T-helper 17 cell (primary cell): ENCODE data around the gene SCAF1. TPM values are rescaled to one million over a fixed set of nuclear protein-coding genes. Genes with fewer than 3 reads are reported as not detected.
"Not testable (repeated sequence)": the region's sequence is repeated elsewhere in the genome, so short reads cannot be mapped to it uniquely, and the experiment has no call there.

ENCODE experiments used
- ATAC-seq: fragments of 150-1000 bp; cut with Tn5 transposase; 2 replicates; pipeline ENCODE4 v1.10.0; 2021; ENCODE audit warnings: mild to moderate bottlenecking, moderate library complexity
- DNase-seq, 3 donors: peaks; one replicate each; pipeline versions ENCODE4 v3.0.0 to v3.0.0-alpha.2; 2020 to 2021
- H3K9me3 ChIP-seq: one replicate; pipeline ENCODE4 v1.7.0; 2013; ENCODE audit warnings: low read length, mild to moderate bottlenecking; ENCODE audit not compliant: control insufficient read depth, poor library complexity, severe bottlenecking
- H3K27ac Mint-ChIP-seq: one replicate; pipeline ENCODE4 v1.8.0; 2022; ENCODE audit warnings: mild to moderate bottlenecking, moderate library complexity, mixed read lengths
- H3K27me3 Mint-ChIP-seq: one replicate; pipeline ENCODE4 v1.8.0; 2022; ENCODE audit warnings: mixed read lengths
- H3K36me3 Mint-ChIP-seq: one replicate; pipeline ENCODE4 v1.8.0; 2022; ENCODE audit warnings: low read depth, mixed read lengths
- H3K4me1 Mint-ChIP-seq: one replicate; pipeline ENCODE4 v1.8.0; 2022; ENCODE audit warnings: mild to moderate bottlenecking, mixed read lengths
- H3K4me3 Mint-ChIP-seq: one replicate; pipeline ENCODE4 v1.8.0; 2022; ENCODE audit warnings: mild to moderate bottlenecking, moderate library complexity, mixed read lengths
- total RNA-seq, 4 donors: library from RNA in 2 of 4; stranded (reverse) in 2 of 4; gene quantifications; one replicate each; pipeline ENCODE4 v1.2.3 and lab custom pipeline; 2022 to 2026

SCAF1 gene
- total RNA-seq, 2 donors from 2014 or later = 34.1 to 36.3 TPM

- peaks cover 2% of the 10 kb centered on the region for H3K4me1 Mint-ChIP-seq
- ATAC-seq (no peak), DNase-seq (no peak)
- H3K9me3 ChIP-seq = no peaks in the 10 kb centered on the region
- H3K4me3 Mint-ChIP-seq = no peak overlapping the region
- no peaks in the 10 kb centered on the region for H3K27me3 Mint-ChIP-seq
- no peaks in the 10 kb centered on the region for H3K36me3 Mint-ChIP-seq
- peak overlapping the region; percentile 65 for H3K27ac Mint-ChIP-seq
These were observed 10.9 kb upstream of the SCAF1 start for GRCh38 chr19:49631014-49631588.

- DNase-seq = no peak
- Mint-ChIP-seq H3K4me1 (peaks cover 2% of the 10 kb centered on the region), H3K36me3 (no peaks in the 10 kb centered on the region), H3K27me3 (no peaks in the 10 kb centered on the region), H3K4me3 (no peak overlapping the region), H3K27ac (peak overlapping the region; percentile 11)
- no peak for ATAC-seq
- no peaks in the 10 kb centered on the region for H3K9me3 ChIP-seq
These were observed 10.3 kb upstream of the SCAF1 start for GRCh38 chr19:49631610-49632192.

- no peaks in the 10 kb centered on the region for H3K36me3 Mint-ChIP-seq
- H3K4me3 Mint-ChIP-seq = no peak overlapping the region
- no peaks in the 10 kb centered on the region for H3K27me3 Mint-ChIP-seq
- H3K27ac Mint-ChIP-seq = peak overlapping the region; percentile 11
- no peaks in the 10 kb centered on the region for H3K9me3 ChIP-seq
- DNase-seq = no peak
- peaks cover 4% of the 10 kb centered on the region for H3K4me1 Mint-ChIP-seq
- no peak for ATAC-seq
These were observed 9.4 kb upstream of the SCAF1 start for GRCh38 chr19:49632576-49632975.

GRCh38 chr19:49633273-49633672, 8.7 kb upstream of the SCAF1 start:
- not testable (repeated sequence) for H3K27ac Mint-ChIP-seq, H3K36me3 Mint-ChIP-seq, DNase-seq, H3K4me1 Mint-ChIP-seq, H3K4me3 Mint-ChIP-seq, ATAC-seq, H3K9me3 ChIP-seq, H3K27me3 Mint-ChIP-seq

GRCh38 chr19:49635530-49636232, 6.3 kb upstream of the SCAF1 start:
- peak overlapping the region; percentile 27 for H3K27ac Mint-ChIP-seq
- H3K9me3 ChIP-seq = no peaks in the 10 kb centered on the region
- no peak for ATAC-seq
- no peak for DNase-seq
- no peaks in the 10 kb centered on the region for H3K27me3 Mint-ChIP-seq
- H3K4me3 Mint-ChIP-seq = no peak overlapping the region
- peaks cover 25% of the 10 kb centered on the region for H3K4me1 Mint-ChIP-seq
- H3K36me3 Mint-ChIP-seq = no peaks in the 10 kb centered on the region

GRCh38 chr19:49636233-49636932, 5.6 kb upstream of the SCAF1 start:
- peak overlapping the region; percentile 27 for H3K27ac Mint-ChIP-seq
- peak overlapping the region; percentile 25 for H3K4me3 Mint-ChIP-seq
- H3K36me3 Mint-ChIP-seq = no peaks in the 10 kb centered on the region
- DNase-seq (no peak), ATAC-seq (no peak)
- peaks cover 29% of the 10 kb centered on the region for H3K4me1 Mint-ChIP-seq
- H3K9me3 ChIP-seq = no peaks in the 10 kb centered on the region
- no peaks in the 10 kb centered on the region for H3K27me3 Mint-ChIP-seq

DNA sequence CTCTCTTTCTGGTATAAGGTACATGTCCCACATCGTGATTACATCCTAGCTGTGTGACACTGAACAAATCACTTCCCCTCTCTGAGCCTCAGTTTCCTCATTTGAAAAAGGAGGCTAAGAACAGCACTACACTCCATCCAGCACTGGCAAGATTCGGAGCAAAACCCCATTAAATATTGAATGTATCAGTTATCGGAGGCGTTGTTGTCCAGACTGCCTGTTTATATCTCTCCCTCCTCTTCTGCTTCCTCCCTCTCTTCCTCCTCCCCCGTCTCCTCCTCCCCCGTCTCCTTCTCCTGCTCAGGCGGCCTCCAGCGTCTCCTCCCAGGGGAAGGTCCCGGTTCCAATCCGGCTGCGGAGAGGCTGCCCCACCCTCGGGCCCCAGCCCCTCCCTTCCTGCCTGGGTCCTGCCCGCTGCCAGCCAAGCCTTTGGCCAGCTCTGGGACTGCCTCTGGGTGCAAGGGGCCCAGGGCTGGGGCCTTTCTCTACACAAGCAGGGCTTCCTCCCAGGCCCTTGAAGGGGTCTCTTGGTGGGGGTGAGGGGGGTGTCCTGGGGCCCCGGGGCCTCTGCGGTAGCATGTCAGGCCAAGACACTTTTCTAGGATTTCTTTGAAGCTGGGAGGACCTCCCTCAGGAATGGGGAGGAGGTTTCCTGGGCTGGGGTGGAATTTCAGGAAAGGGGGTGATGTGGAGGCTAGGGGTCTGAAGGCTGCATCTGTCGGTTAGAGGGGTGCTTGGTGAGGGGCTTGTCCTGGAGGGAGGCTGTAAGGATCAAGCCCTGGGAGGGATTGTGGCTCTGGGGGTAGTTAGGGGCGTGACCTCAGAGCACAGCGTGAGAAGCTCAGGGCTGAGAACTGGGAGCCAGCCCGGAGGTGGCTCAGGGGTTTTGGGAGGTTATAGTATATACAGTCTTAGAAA, 3.9 kb upstream of the SCAF1 start:
- H3K4me3 Mint-ChIP-seq = peak overlapping the region; percentile 76

GRCh38 chr19:49639401-49640112, 2.5 kb upstream of the SCAF1 start:
- Mint-ChIP-seq H3K4me3 (peak overlapping the region; percentile 95), H3K27ac (peak overlapping the region; percentile 98), H3K27me3 (no peaks in the 10 kb centered on the region), H3K4me1 (peaks cover 50% of the 10 kb centered on the region), H3K36me3 (peaks cover 4% of the 10 kb centered on the region)
- DNase-seq (no peak), ATAC-seq (no peak)
- no peaks in the 10 kb centered on the region for H3K9me3 ChIP-seq

More for the DNA sequence above, 3.9 kb upstream of the SCAF1 start:
- H3K9me3 ChIP-seq = no peaks in the 10 kb centered on the region
- Mint-ChIP-seq H3K27me3 (no peaks in the 10 kb centered on the region), H3K27ac (peak overlapping the region; percentile 98), H3K36me3 (no peaks in the 10 kb centered on the region), H3K4me1 (peaks cover 40% of the 10 kb centered on the region)
- ATAC-seq = no peak
- DNase-seq = no peak

DNA sequence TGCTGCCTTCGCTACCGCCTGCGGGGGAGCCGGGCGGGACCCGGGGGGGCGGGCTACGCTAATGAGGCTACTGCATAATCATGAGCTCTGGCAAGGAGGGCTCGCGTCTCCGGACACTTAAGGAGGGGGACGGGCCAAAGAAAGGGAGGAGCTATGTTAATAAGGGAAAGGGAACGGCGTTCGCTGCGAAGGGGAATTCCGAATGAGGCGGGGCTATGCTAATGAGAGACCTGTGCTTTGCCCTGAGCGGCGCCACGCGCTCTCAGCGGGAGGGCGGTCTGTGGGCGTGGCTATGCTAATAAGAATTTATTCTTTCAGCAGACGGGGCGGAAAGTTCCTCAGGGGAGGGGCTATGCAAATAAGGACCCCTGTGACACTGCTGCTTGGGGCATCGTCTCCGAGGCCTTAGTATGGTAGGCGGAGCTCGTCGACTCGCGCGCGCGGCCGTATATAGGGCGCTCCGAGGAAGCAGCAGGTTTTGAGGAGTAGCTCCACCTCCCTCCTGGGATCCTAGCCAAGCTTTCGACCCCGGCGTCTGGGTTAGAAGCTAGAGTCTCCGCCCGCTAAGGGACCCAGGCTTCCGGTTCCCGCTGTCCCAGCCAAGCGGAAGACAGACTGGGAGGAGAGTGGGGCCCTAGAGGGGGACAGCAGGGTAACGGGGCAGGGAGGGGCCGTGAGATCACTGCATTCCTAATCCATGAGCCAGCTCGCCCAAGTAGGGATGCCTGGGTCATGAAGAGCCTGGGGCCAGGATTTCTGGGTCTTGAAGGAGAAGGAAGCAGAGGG, 1.7 kb upstream of the SCAF1 start, which contains the start of gene RRAS:
TSS of gene RRAS (minus strand) at position 31 of the 786 bp plus-strand sequence. CDS start 45 bp downstream, outside the sequence.
- Mint-ChIP-seq H3K4me3 (peak within 1 kb of the TSS; percentile 95), H3K27ac (peak within 1 kb of the TSS; percentile 98), H3K4me1 (peaks cover 50% of the 10 kb centered on the region), H3K27me3 (no peaks in the 10 kb centered on the region), H3K36me3 (peaks cover 4% of the 10 kb centered on the region)
- peak; percentile 74 for ATAC-seq
- H3K9me3 ChIP-seq = no peaks in the 10 kb centered on the region
- peak; percentile 96 to 99 (median 98) for DNase-seq

- Mint-ChIP-seq H3K27ac (peak overlapping the region; percentile 98), H3K36me3 (peaks cover 4% of the 10 kb centered on the region), H3K4me1 (peaks cover 47% of the 10 kb centered on the region), H3K27me3 (no peaks in the 10 kb centered on the region), H3K4me3 (peak overlapping the region; percentile 95)
- ATAC-seq (no peak), DNase-seq (no peak)
- H3K9me3 ChIP-seq = no peaks in the 10 kb centered on the region
These were observed 555 bp downstream of the SCAF1 start for GRCh38 chr19:49642492-49643035.

DNA sequence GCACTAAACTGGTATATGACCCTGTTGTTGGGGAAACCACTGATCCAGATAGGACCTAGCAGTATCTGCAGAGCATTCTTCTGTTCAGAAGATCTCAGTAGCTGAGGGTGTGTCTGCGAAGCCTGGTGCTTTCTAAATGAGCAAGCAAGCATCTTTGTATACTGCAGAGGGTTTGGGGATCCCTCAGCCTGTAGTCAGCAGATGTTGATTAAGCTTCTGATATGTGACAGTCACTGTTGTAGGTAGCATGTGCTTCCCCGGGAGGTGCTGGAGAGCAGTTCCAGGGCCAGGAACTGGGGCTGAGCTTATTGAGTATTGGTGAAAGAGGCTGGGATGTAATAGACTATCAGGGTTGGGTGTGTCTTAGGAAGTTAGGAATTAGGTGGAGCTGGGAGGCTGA, 1.5 kb downstream of the SCAF1 start:
- no peaks in the 10 kb centered on the region for H3K27me3 Mint-ChIP-seq
- peak overlapping the region; percentile 95 for H3K4me3 Mint-ChIP-seq
- DNase-seq (no peak), ATAC-seq (no peak)
- peaks cover 41% of the 10 kb centered on the region for H3K4me1 Mint-ChIP-seq
- H3K36me3 Mint-ChIP-seq = peaks cover 4% of the 10 kb centered on the region
- H3K27ac Mint-ChIP-seq = peak overlapping the region; percentile 98
- no peaks in the 10 kb centered on the region for H3K9me3 ChIP-seq
